MM.1S (cell line): ENCODE results near the gene VAV2.

Source experiments
- EZH2 ChIP-seq: fragments of 300-600 bp; sonication (generic); optimal IDR thresholded peaks from 2 replicates; pipeline ENCODE3; 2017; ENCODE audit warnings: low read depth, mild to moderate bottlenecking, antibody characterized with exemption, low read length, mixed read lengths
- TF ChIP-seq, protein P1 (sequence below): fragments of 300-600 bp; sonication (generic); IDR thresholded peaks from 2 replicates; pipeline ENCODE4 v1.5.1; 2016; ENCODE audit warnings: antibody characterized with exemption, low read length, mixed read lengths

DNA sequence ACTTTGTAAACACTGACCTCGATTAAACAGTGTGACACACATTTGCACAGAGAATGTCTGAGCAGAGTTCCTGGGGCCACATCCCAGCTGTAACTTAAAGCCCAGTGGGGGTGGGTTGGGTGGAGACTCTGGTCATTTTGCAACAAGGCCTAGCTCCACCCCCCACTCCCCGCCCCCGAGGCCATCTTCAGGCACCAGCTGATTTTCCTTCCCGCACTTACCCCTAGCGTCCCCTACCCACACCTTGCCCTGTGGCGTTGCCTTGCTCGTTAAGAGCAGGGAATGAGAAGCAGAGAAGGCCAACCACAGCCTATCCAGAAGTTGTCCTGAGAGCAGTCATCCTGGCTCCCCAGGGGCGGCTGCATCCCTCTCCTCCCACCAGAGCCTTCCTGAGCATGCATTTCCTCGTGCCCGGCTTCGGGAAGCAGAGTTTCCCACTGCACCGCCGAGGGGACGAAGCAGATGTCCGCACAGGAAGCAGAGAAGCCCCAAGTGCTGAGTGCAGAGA is 152.2 kb downstream of the VAV2 start:
- TF ChIP-seq, protein P1, sequence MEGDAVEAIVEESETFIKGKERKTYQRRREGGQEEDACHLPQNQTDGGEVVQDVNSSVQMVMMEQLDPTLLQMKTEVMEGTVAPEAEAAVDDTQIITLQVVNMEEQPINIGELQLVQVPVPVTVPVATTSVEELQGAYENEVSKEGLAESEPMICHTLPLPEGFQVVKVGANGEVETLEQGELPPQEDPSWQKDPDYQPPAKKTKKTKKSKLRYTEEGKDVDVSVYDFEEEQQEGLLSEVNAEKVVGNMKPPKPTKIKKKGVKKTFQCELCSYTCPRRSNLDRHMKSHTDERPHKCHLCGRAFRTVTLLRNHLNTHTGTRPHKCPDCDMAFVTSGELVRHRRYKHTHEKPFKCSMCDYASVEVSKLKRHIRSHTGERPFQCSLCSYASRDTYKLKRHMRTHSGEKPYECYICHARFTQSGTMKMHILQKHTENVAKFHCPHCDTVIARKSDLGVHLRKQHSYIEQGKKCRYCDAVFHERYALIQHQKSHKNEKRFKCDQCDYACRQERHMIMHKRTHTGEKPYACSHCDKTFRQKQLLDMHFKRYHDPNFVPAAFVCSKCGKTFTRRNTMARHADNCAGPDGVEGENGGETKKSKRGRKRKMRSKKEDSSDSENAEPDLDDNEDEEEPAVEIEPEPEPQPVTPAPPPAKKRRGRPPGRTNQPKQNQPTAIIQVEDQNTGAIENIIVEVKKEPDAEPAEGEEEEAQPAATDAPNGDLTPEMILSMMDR, result no peak
- no peak for TF ChIP-seq EZH2
